NOMO-1 treated with dmso at 0.1 percent for 144 hours (cell line): ENCODE measurements around the gene PNLIPRP3.
"Not testable (repeated sequence)": the region's sequence is repeated elsewhere in the genome, so short reads cannot be mapped to it uniquely, and the experiment has no call there.

Source experiments
- DNase-seq: peaks from one replicate; lab custom pipeline; 2025; ENCODE audit not compliant: unreplicated experiment; lab: John Stamatoyannopoulos, UW

Gene PNLIPRP3

GRCh38 chr10:116427671-116428070, at the start of gene PNLIPRP3:
PNLIPRP3 (plus strand) TSS chr10:116427847; CDS start chr10:116428013, 166 bp downstream.
- no peak for DNase-seq

- DNase-seq, result no peak
These were observed 45.4 kb upstream of the PNLIPRP3 start for GRCh38 chr10:116382290-116382689.

DNA sequence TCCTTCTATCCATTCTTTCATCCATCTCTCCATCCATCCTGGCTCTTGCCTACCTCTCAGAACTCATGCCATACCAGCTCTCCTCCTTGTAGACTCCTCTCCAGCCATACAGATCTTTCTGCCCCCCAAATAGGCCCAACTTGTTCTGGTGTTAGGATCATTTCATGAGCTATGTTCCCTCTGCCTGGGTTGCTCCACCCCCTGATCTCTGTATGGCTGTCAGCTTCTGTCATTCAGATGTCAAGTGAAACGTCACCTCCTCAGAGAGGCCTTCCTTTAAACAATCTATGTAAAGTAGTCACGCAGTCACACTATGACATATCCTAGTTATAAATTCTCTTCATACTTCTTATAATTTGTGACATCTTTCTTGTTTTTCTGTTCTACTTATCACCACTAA, 42.3 kb upstream of the PNLIPRP3 start:
- no peak for DNase-seq

- DNase-seq, result no peak
These were observed 41.4 kb upstream of the PNLIPRP3 start for GRCh38 chr10:116385994-116386809.

DNA sequence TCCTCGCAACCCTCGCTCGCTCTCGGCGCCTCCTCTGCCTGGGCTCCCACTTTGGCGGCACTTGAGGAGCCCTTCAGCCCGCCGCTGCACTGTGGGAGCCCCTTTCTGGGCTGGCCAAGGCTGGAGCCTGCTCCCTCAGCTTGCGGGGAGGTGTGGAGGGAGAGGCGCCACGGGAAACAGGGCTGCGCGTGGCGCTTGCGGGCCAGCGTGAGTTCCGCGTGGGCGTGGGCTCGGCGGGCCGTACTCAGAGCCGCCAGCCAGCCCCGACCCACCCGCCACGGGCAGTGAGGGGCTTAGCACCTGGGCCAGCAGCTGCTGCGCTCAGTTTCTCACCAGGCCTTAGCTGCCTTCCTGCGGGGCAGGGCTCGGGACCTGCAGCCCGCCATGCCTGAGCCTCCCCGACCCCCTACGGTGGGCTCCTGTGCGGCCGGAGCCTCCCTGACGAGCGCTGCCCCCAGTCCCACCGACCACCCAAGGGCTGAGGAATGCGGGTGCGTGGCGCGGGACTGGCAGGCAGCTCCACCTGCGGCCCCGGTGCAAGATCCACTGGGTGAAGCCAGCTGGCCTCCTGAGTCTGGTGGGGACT, 34.3 kb upstream of the PNLIPRP3 start:
- not testable (repeated sequence) for DNase-seq

DNA sequence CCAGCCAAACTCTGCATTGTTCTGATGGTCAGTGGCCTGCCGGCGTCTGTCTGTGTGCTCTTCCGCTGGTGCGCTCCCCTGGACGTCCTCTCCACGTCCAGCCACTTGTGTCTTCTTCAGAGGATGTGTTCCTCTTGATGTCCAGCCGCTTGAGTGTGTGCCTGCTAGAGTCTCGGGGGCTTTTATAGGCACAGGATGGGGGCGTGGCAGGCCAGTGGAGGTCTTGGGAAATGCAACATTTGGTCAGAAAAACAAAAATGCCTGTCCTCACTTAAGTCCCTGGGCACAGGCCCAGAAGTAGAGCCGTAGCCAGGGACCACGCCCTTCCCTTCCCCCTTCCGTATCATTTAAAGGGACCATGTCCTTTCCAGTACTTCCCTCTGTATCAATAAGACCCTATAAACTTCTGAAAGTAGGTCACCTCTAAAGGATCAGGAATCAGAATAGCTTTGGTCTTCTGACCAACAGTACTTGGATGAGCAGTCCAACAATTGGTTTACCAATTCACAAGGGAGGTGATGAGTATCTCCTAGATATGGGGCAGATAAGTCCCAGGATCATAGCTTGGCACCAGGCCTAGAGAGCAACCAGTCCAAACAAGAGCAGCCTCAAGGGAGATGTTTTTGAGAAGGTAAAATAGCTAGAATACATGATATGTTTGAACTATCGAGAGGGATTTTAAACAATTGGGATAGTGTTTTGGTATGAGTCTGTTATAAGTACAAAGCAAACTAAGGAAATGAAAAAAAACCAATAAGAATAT, 32.2 kb upstream of the PNLIPRP3 start:
- DNase-seq, result no peak

DNA sequence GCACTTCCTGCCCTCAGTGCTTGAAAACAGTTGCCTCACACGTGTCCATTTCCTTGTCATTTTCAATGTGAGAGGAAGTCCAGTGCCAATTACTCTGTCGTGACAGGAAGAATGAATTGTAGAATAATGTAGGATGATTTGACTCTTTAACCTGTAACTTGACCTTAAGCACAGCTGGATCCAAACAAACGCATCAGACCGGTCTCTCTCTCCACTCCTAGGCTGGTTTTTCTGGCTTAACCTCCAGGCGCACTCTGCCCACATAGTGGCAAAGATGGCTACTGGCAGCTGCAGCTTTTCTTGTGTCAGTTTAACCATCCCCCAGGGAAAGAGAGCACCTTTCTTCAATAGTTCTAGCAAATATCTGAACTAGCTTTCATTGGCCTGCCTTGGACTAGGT, 29.4 kb upstream of the PNLIPRP3 start:
- DNase-seq, result no peak

- no peak for DNase-seq
These were observed 24.8 kb upstream of the PNLIPRP3 start for GRCh38 chr10:116402858-116403257.

- DNase-seq, result no peak
These were observed 23.9 kb upstream of the PNLIPRP3 start for GRCh38 chr10:116403740-116404250.

DNA sequence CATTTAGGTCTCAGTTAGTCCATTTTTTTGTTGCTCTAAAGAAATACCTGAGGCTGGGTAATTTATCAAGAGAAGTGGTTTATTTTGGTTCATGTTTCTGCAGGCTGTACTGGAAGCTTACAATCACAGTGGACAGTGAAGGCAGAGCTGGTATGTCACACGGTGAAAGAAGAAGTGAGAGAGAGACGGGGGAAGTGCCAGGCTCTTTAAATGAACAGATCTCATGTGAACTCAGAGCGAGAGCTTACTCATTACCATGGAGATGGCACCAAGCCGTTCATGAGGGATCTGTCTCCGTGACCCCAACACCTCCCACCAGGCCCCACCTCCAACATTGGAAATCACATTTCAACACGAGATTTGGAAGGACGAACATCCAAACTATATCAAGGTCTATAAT, 18.9 kb upstream of the PNLIPRP3 start:
- peak; percentile 5 for DNase-seq

GRCh38 chr10:116410351-116410750, 17.3 kb upstream of the PNLIPRP3 start:
- DNase-seq, result no peak

- no peak for DNase-seq
These were observed 9.8 kb upstream of the PNLIPRP3 start for GRCh38 chr10:116417821-116418220.

- no peak for DNase-seq
These were observed 9.3 kb upstream of the PNLIPRP3 start for GRCh38 chr10:116418389-116418788.

GRCh38 chr10:116421815-116422214, 5.8 kb upstream of the PNLIPRP3 start:
- DNase-seq, result no peak

- DNase-seq, result no peak
These were observed 1.8 kb downstream of the PNLIPRP3 start for GRCh38 chr10:116429288-116429977.

GRCh38 chr10:116430288-116430687, 2.6 kb downstream of the PNLIPRP3 start:
- DNase-seq, result no peak

GRCh38 chr10:116431598-116431997, 4.0 kb downstream of the PNLIPRP3 start:
- DNase-seq, result no peak

DNA sequence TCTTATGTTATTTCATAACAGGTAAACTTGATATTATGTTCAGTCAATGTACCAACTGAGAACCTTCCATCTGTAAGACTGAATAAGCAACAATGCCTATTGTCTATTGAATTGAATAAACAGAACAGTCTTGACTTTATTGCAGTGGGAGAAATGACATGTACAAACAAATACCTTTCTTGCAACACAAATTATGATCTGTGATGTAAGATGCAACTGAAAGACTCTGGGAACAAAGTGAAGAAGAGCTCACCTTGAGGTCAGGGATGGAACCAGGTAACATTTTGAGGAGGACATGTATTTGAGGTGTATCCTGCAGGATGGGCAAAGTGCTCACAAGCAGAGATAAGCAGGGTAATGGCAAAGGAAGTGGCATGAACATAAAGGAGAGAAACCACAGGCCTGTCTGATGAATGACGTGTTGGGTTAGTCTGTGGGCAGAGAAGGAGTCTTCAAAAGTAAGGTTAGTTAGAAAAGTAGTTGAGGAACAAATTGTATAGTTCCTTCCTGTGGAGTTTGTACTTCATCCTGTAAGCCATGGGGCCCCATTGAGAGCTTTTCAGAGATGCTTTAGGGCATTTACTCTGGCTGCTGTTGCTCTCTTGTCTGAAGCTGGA, 9.5 kb downstream of the PNLIPRP3 start:
- no peak for DNase-seq

DNA sequence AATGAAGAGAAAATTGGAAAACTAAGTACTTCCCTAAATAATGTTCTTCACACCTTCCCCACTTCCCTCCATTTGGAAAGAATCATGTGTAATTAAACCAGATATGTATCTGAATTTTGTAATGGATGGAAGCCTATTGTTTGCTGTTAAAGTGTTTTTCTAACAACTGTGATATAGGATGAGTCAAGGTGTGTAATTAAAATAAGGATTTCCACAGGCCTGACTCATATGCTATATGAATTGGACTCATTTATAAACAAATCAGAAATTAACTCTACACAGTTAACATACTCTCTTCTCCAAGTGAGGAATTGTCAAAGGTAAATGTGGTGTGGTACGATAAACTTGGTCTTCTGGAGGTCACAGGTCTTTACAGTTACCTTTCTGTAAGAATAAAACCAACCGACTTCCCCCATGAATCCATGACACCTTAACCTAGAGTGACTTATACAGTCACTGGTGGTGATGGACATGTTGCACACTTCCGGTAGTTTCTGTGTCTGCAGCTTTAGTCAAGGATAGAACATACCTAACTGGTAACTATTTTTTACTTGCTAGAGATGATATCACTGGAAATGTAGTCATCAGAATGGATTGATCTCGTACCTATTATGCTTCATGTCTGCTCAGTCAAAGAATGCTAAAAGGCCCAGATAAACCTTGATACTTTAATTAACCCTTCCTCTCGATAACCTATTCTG, 12.8 kb downstream of the PNLIPRP3 start:
- no peak for DNase-seq

DNA sequence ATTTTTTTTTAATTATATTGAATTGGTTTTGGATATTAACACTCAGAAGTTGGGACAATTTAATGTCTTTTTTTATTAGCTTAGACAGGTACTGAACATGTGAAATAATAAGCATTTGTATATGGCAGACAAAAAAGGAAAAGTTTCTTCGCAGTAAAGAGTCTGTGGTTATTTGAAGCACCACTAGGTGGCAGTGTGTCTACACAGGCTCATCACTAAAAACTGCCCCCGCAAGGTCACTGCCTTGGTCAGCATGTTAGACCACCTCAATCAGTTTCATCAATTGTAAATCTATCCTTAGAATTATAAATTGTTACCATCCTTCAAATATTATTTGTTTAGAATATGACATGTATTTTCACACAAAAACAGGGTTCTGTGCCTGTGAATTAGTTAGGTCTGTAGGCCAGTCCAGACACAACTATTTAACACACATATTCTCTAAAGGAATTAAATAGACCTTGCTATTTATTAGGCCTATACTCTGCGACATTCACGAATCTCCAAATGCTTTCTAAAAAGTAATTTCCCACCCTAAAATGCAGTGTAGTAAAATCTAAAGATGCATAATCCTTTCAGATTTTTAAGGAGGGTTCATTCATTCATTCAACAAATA, 17.0 kb downstream of the PNLIPRP3 start:
- DNase-seq, result no peak
